Left ventricle myocardium inferior (tissue), 1 donor: Measurements from ENCODE around the gene TBPL2. TPM values are rescaled to one million over a fixed set of nuclear protein-coding genes. Genes with fewer than 3 reads are reported as not detected.
"Not testable (repeated sequence)": the region's sequence is repeated elsewhere in the genome, so short reads cannot be mapped to it uniquely, and the experiment has no call there.

Experiments used
- DNase-seq: peaks from one replicate; pipeline ENCODE4 v3.0.0-alpha.2; 2020
- H3K27ac ChIP-seq: fragments of 200-600 bp; replicated peaks from 2 replicates; pipeline ENCODE4 v1.8.0; 2021
- H3K27me3 ChIP-seq: fragments of 200-600 bp; 2 replicates; pipeline ENCODE4 v1.8.0; 2021; ENCODE audit warnings: low read depth
- H3K36me3 ChIP-seq: fragments of 200-600 bp; 2 replicates; pipeline ENCODE4 v1.8.0; 2021
- H3K4me1 ChIP-seq: fragments of 200-600 bp; 2 replicates; pipeline ENCODE4 v1.8.0; 2021
- H3K4me3 ChIP-seq: fragments of 200-600 bp; 2 replicates; pipeline ENCODE4 v1.8.0; 2021; ENCODE audit warnings: mild to moderate bottlenecking, moderate library complexity
- H3K9me3 ChIP-seq: fragments of 200-600 bp; replicated peaks from 2 replicates; pipeline ENCODE4 v1.8.0; 2021
- intact Hi-C: fragments of 100-400 bp; cut with micrococcal nuclease; formaldehyde crosslinking; loops from one replicate; pipeline ENCODE4 v1.11.0; 2022
- total RNA-seq: library from RNA; stranded (reverse); fragmentation: NEBNext Ultra II Directional; extraction: Animal tissue kit (Norgen Biotek cat#: 25700); gene quantifications from one replicate; pipeline ENCODE4 v1.2.1, GENCODE V29; 2021
- TF ChIP-seq, protein P1 (sequence below): fragments of 200-600 bp; IDR thresholded peaks from 2 replicates; pipeline ENCODE4 v1.8.0; 2021; ENCODE audit warnings: antibody characterized with exemption, mild to moderate bottlenecking, borderline replicate concordance
- donor health status: DM: no; HTN: yes; CAD: no; lungs with severe emphysema.

Gene TBPL2
- total RNA-seq, 1 donor from 2014 or later: not detected

DNA sequence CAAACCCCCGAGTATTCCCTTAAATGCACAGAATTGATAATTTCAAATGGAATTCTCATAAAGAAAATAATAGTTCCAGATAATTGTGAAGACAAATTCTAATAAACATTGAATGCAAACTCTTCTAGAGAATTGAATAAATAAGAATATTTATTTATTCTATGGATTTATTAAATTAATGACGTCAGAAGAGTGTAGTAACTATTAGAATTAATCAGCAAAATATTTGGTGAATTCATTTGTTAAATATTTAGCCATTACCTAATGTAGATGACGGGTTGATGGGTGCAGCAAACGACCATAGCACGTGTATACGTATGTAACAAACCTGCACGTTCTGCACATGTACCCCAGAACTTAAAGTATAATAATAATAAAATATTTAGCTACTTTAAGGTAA, 33.4 kb upstream of the TBPL2 start:
- Histone ChIP-seq H3K4me1 (peaks cover 18% of the 10 kb centered on the region), H3K27me3 (no peaks in the 10 kb centered on the region), H3K27ac (no peak overlapping the region), H3K36me3 (no peaks in the 10 kb centered on the region), H3K9me3 (peaks cover under 1% of the 10 kb centered on the region), H3K4me3 (no peak overlapping the region)
- TF ChIP-seq, protein P1, sequence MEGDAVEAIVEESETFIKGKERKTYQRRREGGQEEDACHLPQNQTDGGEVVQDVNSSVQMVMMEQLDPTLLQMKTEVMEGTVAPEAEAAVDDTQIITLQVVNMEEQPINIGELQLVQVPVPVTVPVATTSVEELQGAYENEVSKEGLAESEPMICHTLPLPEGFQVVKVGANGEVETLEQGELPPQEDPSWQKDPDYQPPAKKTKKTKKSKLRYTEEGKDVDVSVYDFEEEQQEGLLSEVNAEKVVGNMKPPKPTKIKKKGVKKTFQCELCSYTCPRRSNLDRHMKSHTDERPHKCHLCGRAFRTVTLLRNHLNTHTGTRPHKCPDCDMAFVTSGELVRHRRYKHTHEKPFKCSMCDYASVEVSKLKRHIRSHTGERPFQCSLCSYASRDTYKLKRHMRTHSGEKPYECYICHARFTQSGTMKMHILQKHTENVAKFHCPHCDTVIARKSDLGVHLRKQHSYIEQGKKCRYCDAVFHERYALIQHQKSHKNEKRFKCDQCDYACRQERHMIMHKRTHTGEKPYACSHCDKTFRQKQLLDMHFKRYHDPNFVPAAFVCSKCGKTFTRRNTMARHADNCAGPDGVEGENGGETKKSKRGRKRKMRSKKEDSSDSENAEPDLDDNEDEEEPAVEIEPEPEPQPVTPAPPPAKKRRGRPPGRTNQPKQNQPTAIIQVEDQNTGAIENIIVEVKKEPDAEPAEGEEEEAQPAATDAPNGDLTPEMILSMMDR: no peak
- intact Hi-C loops: no loop called here
- no peak for DNase-seq

DNA sequence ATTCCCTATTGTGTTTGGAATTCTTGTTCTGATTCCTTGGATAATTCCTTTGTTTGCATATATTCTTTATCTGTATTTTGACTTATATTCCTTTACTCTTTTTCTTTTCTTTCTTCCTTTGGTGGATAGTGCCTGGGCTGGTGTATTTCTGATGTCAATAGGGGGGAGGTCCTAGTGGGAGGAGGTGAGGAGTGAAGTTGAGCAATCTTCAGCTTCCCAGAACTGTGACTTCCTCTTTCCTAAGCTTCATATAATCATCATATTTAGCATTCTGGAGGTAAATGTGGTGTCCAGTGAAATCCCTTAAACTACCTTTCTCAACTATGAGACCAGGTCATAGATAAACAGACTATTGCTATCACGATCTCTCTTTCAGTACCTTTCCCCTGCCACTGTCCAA, 29.6 kb upstream of the TBPL2 start:
- no peak overlapping the region for H3K4me3 ChIP-seq
- intact Hi-C loops: no loop called here
- no peaks in the 10 kb centered on the region for H3K36me3 ChIP-seq
- no peak for DNase-seq
- no peaks in the 10 kb centered on the region for H3K4me1 ChIP-seq
- TF ChIP-seq, protein P1: no peak
- H3K9me3 ChIP-seq: peaks cover 11% of the 10 kb centered on the region
- H3K27me3 ChIP-seq: no peaks in the 10 kb centered on the region
- no peak overlapping the region for H3K27ac ChIP-seq

GRCh38 chr14:55467307-55467706, 26.9 kb upstream of the TBPL2 start:
- TF ChIP-seq, protein P1: no peak
- Histone ChIP-seq H3K9me3 (peaks cover 11% of the 10 kb centered on the region), H3K27ac (no peak overlapping the region), H3K4me3 (no peak overlapping the region), H3K36me3 (no peaks in the 10 kb centered on the region), H3K4me1 (no peaks in the 10 kb centered on the region), H3K27me3 (no peaks in the 10 kb centered on the region)
- intact Hi-C loops: no loop called here
- no peak for DNase-seq

GRCh38 chr14:55458800-55459515, 18.5 kb upstream of the TBPL2 start:
- intact Hi-C loops: no loop called here
- DNase-seq: no peak

GRCh38 chr14:55457496-55457895, 17.1 kb upstream of the TBPL2 start:
- intact Hi-C loops: no loop called here
- H3K9me3 ChIP-seq: no peaks in the 10 kb centered on the region
- no peak overlapping the region for H3K4me3 ChIP-seq
- no peak for DNase-seq
- no peaks in the 10 kb centered on the region for H3K36me3 ChIP-seq
- peaks cover 16% of the 10 kb centered on the region for H3K4me1 ChIP-seq
- TF ChIP-seq, protein P1: no peak
- H3K27ac ChIP-seq: no peak overlapping the region
- no peaks in the 10 kb centered on the region for H3K27me3 ChIP-seq

More at GRCh38 chr14:55458800-55459515, 18.5 kb upstream of the TBPL2 start:
- Histone ChIP-seq H3K27ac (no peak overlapping the region), H3K4me3 (no peak overlapping the region), H3K9me3 (no peaks in the 10 kb centered on the region), H3K36me3 (no peaks in the 10 kb centered on the region), H3K4me1 (peaks cover 12% of the 10 kb centered on the region), H3K27me3 (no peaks in the 10 kb centered on the region)
- TF ChIP-seq, protein P1: no peak

GRCh38 chr14:55456411-55456810, 16.0 kb upstream of the TBPL2 start:
- intact Hi-C loops, H3K36me3 ChIP-seq, H3K4me3 ChIP-seq, H3K27ac ChIP-seq, DNase-seq, H3K27me3 ChIP-seq, H3K9me3 ChIP-seq: not testable (repeated sequence)
- H3K4me1 ChIP-seq: peaks cover 24% of the 10 kb centered on the region
